Measurements from ENCODE around the gene MAD1L1. TPM values are rescaled to one million over a fixed set of nuclear protein-coding genes. Genes with fewer than 3 reads are reported as not detected.
A peak's percentile ranks its signal among the peaks of the same experiment; 100 is the strongest.

The MAD1L1 gene
- total and polyA plus RNA-seq, 7 donors: 11.7 to 17.5 (median 15.6) TPM

- peak; percentile 35 to 69 (median 54) for ATAC-seq
- no peak for DNase-seq
These were observed 90.4 kb downstream of the MAD1L1 start for GRCh38 chr7:2142386-2142785.

DNA sequence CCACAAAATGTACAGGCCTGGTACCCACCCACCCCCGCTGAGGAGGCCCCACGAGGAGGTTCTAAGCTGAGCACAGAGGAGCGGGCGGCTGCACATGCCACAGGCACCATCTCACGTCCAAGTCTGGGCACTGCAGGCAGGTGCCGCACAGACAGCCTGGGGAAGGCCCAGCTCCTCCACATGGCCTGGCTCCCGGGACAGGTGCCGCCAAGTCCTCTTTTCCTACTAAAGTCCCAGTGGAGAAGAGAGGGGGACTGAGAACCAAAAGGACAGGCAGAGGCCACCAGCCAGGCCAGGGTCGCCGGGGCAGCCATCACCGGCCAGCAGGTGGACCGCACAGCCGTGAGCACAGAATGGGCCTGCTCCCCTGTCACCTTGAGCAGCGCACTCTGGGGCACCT, 91.1 kb downstream of the MAD1L1 start:
- ATAC-seq (peak; percentile 65 to 76 (median 68)), DNase-seq (no peak)
- 79 to 96% (median 87%) methylated on average over 14 of the region's 14 CpGs for WGBS, 3 donors
- Histone ChIP-seq H3K27me3 (ENCODE audit: insufficient read depth in 3 of 3, low read length in 2 of 3) (no peaks in the 10 kb centered on the region), H3K4me1 (peaks cover 5% of the 10 kb centered on the region), H3K36me3 (ENCODE audit: insufficient read depth in 1 of 2, low read depth in 1 of 2) (peaks cover 0 to 13% of the 10 kb centered on the region in 2 donors), H3K4me3 (no peak overlapping the region), H3K9me3 (no peaks in the 10 kb centered on the region), H3K27ac (no peak overlapping the region)
- intact Hi-C loops (cut with DNase I): no loop called here
- peak; percentile 24 for TF ChIP-seq CTCF (IDR thresholded peaks at IDR 0.05)

More at GRCh38 chr7:2142386-2142785, 90.4 kb downstream of the MAD1L1 start:
- WGBS, 3 donors: 45 to 65% (median 53%) methylated on average over 19 to 20 of the region's 20 CpGs
- H3K4me1 ChIP-seq: peaks cover 5% of the 10 kb centered on the region
- no peaks in the 10 kb centered on the region for H3K27me3 ChIP-seq (ENCODE audit: insufficient read depth in 3 of 3, low read length in 2 of 3)
- no peak for TF ChIP-seq CTCF (IDR thresholded peaks at IDR 0.05)
- no peak overlapping the region for H3K4me3 ChIP-seq
- intact Hi-C loops (cut with DNase I): no loop called here
- H3K27ac ChIP-seq: no peak overlapping the region
- H3K9me3 ChIP-seq: no peaks in the 10 kb centered on the region
- peaks cover 0 to 13% of the 10 kb centered on the region in 2 donors for H3K36me3 ChIP-seq (ENCODE audit: insufficient read depth in 1 of 2, low read depth in 1 of 2)

GRCh38 chr7:2141021-2141410, 91.7 kb downstream of the MAD1L1 start:
- Histone ChIP-seq H3K36me3 (ENCODE audit: insufficient read depth in 1 of 2, low read depth in 1 of 2) (peaks cover 0 to 9% of the 10 kb centered on the region in 2 donors), H3K27me3 (ENCODE audit: insufficient read depth in 3 of 3, low read length in 2 of 3) (no peaks in the 10 kb centered on the region), H3K4me1 (peaks cover 5% of the 10 kb centered on the region), H3K4me3 (no peak overlapping the region), H3K27ac (no peak overlapping the region), H3K9me3 (no peaks in the 10 kb centered on the region)
- TF ChIP-seq CTCF (IDR thresholded peaks at IDR 0.05): no peak
- ATAC-seq (no peak), DNase-seq (no peak)
- WGBS, 3 donors: 84 to 96% (median 95%) methylated on average over 17 of the region's 17 CpGs
- intact Hi-C loops (cut with DNase I): no loop called here

DNA sequence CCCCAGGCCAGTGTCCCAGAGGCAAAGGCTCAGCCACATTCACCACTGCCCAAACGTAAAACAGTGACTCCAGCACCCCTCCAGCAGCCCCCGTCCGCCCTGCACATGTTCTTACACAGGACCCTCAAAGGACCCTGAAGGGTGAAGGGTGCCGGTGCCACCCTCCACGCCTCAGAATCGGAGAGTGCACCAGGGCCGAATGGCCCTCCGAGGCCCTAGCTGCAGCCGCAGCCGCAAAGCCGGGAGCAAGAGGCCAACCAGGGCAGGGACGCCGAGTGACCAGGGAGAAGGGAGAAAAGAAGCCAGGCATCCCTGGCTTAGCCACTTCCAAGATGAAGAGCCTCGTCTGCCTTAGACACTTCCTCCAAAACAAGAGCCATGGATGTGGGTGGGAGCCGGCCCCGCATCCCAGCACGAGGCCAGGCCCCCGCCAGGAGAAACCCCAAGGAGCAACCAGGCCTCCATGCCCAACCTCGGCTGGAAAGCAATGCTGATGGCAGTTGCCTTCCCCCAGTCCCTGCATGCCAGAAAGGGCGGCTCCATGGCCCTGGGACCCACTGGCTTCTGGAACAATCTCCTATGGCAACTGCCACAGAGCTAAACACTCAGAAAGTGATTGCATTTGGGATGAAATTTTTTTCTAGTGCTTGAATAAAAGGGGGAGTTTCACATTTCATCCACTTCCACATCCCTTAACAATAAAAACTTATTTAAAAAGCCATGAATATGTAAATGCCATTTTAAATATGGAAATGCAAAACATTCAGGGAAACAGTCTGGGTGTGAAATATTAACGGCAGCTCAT, 92.3 kb downstream of the MAD1L1 start:
- ATAC-seq (no peak), DNase-seq (no peak)
- H3K27ac ChIP-seq: no peak overlapping the region
- WGBS, 3 donors: 84 to 90% (median 90%) methylated on average over 21 of the region's 21 CpGs
- peaks cover 0 to 3% of the 10 kb centered on the region in 2 donors for H3K36me3 ChIP-seq (ENCODE audit: insufficient read depth in 1 of 2, low read depth in 1 of 2)
- H3K4me3 ChIP-seq: no peak overlapping the region
- intact Hi-C loops (cut with DNase I): no loop called here
- TF ChIP-seq CTCF (IDR thresholded peaks at IDR 0.05): no peak
- H3K4me1 ChIP-seq: peaks cover 5% of the 10 kb centered on the region
- H3K9me3 ChIP-seq: no peaks in the 10 kb centered on the region
- no peaks in the 10 kb centered on the region for H3K27me3 ChIP-seq (ENCODE audit: insufficient read depth in 3 of 3, low read length in 2 of 3)
